ENCODE results near the gene HS6ST1. TPM values are rescaled to one million over a fixed set of nuclear protein-coding genes. Genes with fewer than 3 reads are reported as not detected.

Gene HS6ST1
- total RNA-seq, 2 experiments from 2014 or later: 7.9 to 8.4 TPM

GRCh38 chr2:128308889-128309279 lies 9.8 kb downstream of the HS6ST1 start:
- Mint-ChIP-seq H3K27ac (no peak overlapping the region), H3K4me1 (peaks cover 5% of the 10 kb centered on the region), H3K9me3 (no peaks in the 10 kb centered on the region), H3K4me3 (no peak overlapping the region), H3K27me3 (no peaks in the 10 kb centered on the region), H3K36me3 (ENCODE audit: low read depth) (no peaks in the 10 kb centered on the region)
- CTCF ChIA-PET: interaction anchor here (1.1 to 1.6 kb wide), 2 partner anchors 12 to 345 kb away, joined by 5 read pairs; no protein-coding TSS in a partner anchor
- POLR2A ChIA-PET: no interaction called here
- no peak for DNase-seq

GRCh38 chr2:128308284-128308731 lies 10.4 kb downstream of the HS6ST1 start:
- H3K4me1 Mint-ChIP-seq: peaks cover 4% of the 10 kb centered on the region
- no peaks in the 10 kb centered on the region for H3K9me3 Mint-ChIP-seq
- no peak overlapping the region for H3K27ac Mint-ChIP-seq
- no peak overlapping the region for H3K4me3 Mint-ChIP-seq
- no peaks in the 10 kb centered on the region for H3K36me3 Mint-ChIP-seq (ENCODE audit: low read depth)
- DNase-seq: no peak
- H3K27me3 Mint-ChIP-seq: no peaks in the 10 kb centered on the region
- ChIA-PET CTCF (interaction anchor here (1.1 to 1.6 kb wide), 2 partner anchors 13 to 345 kb away, joined by 5 read pairs; no protein-coding TSS in a partner anchor), POLR2A (no interaction called here)

GRCh38 chr2:128307595-128307994 lies 11.1 kb downstream of the HS6ST1 start:
- H3K9me3 Mint-ChIP-seq: no peaks in the 10 kb centered on the region
- H3K4me1 Mint-ChIP-seq: peaks cover 2% of the 10 kb centered on the region
- CTCF ChIA-PET: no interaction called here
- H3K4me3 Mint-ChIP-seq: no peak overlapping the region
- no peak overlapping the region for H3K27ac Mint-ChIP-seq
- POLR2A ChIA-PET: no interaction called here
- DNase-seq: no peak
- H3K27me3 Mint-ChIP-seq: no peaks in the 10 kb centered on the region
- H3K36me3 Mint-ChIP-seq (ENCODE audit: low read depth): no peaks in the 10 kb centered on the region

GRCh38 chr2:128306931-128307460 lies 11.7 kb downstream of the HS6ST1 start:
- ChIA-PET POLR2A (no interaction called here), CTCF (no interaction called here)
- Mint-ChIP-seq H3K9me3 (no peaks in the 10 kb centered on the region), H3K4me1 (peaks cover 2% of the 10 kb centered on the region), H3K36me3 (ENCODE audit: low read depth) (no peaks in the 10 kb centered on the region), H3K27ac (no peak overlapping the region), H3K27me3 (no peaks in the 10 kb centered on the region), H3K4me3 (no peak overlapping the region)
- DNase-seq: no peak

- CTCF ChIA-PET: no interaction called here
These were observed 12.4 kb downstream of the HS6ST1 start for GRCh38 chr2:128306081-128306930.

GRCh38 chr2:128305555-128306080 lies 13.1 kb downstream of the HS6ST1 start:
- no peak for DNase-seq
- POLR2A ChIA-PET: no interaction called here
- H3K36me3 Mint-ChIP-seq (ENCODE audit: low read depth): no peaks in the 10 kb centered on the region
- H3K4me1 Mint-ChIP-seq: no peaks in the 10 kb centered on the region
- H3K27me3 Mint-ChIP-seq: no peaks in the 10 kb centered on the region
- no peak overlapping the region for H3K27ac Mint-ChIP-seq
- no peak overlapping the region for H3K4me3 Mint-ChIP-seq
- CTCF ChIA-PET: no interaction called here
- no peaks in the 10 kb centered on the region for H3K9me3 Mint-ChIP-seq

More at GRCh38 chr2:128306081-128306930, 12.4 kb downstream of the HS6ST1 start:
- no peaks in the 10 kb centered on the region for H3K27me3 Mint-ChIP-seq
- no peaks in the 10 kb centered on the region for H3K36me3 Mint-ChIP-seq (ENCODE audit: low read depth)
- no peaks in the 10 kb centered on the region for H3K9me3 Mint-ChIP-seq
- POLR2A ChIA-PET: no interaction called here
- H3K4me3 Mint-ChIP-seq: no peak overlapping the region
- H3K4me1 Mint-ChIP-seq: peaks cover 2% of the 10 kb centered on the region
- DNase-seq: no peak
- no peak overlapping the region for H3K27ac Mint-ChIP-seq

GRCh38 chr2:128304715-128305554 lies 13.7 kb downstream of the HS6ST1 start:
- Mint-ChIP-seq H3K27me3 (no peaks in the 10 kb centered on the region), H3K27ac (no peak overlapping the region), H3K4me1 (no peaks in the 10 kb centered on the region), H3K9me3 (no peaks in the 10 kb centered on the region), H3K4me3 (no peak overlapping the region), H3K36me3 (ENCODE audit: low read depth) (no peaks in the 10 kb centered on the region)
- no peak for DNase-seq
- ChIA-PET POLR2A (no interaction called here), CTCF (no interaction called here)

- no peak for DNase-seq
- Mint-ChIP-seq H3K27me3 (no peaks in the 10 kb centered on the region), H3K4me3 (no peak overlapping the region), H3K4me1 (no peaks in the 10 kb centered on the region), H3K9me3 (no peaks in the 10 kb centered on the region), H3K36me3 (ENCODE audit: low read depth) (no peaks in the 10 kb centered on the region), H3K27ac (peak overlapping the region; percentile 13)
- ChIA-PET CTCF (no interaction called here), POLR2A (no interaction called here)
These were observed 14.3 kb downstream of the HS6ST1 start for GRCh38 chr2:128304330-128304714.

DNA sequence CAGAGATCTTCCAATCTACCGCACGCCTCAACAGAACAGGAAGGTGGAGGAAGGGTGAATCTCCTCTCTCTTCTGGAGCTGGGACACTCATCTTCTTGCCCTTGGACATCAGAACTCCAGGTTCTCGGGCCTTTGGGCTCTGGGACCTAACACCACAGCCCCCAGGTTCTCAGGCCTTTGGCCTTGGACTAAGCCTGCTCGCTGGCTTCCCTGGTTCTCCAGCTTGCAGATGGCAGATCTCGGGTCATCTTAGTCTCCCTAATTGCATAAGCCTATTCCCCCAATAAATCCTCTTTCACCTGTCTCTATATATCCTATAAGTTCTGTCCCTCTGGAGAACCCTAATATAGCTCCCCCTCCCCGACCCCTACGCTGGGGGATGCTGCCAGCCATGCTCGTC lies 14.8 kb downstream of the HS6ST1 start:
- Mint-ChIP-seq H3K4me3 (no peak overlapping the region), H3K27me3 (no peaks in the 10 kb centered on the region), H3K36me3 (ENCODE audit: low read depth) (no peaks in the 10 kb centered on the region), H3K27ac (peak overlapping the region; percentile 13), H3K4me1 (no peaks in the 10 kb centered on the region), H3K9me3 (no peaks in the 10 kb centered on the region)
- ChIA-PET CTCF (no interaction called here), POLR2A (no interaction called here)
- no peak for DNase-seq

DNA sequence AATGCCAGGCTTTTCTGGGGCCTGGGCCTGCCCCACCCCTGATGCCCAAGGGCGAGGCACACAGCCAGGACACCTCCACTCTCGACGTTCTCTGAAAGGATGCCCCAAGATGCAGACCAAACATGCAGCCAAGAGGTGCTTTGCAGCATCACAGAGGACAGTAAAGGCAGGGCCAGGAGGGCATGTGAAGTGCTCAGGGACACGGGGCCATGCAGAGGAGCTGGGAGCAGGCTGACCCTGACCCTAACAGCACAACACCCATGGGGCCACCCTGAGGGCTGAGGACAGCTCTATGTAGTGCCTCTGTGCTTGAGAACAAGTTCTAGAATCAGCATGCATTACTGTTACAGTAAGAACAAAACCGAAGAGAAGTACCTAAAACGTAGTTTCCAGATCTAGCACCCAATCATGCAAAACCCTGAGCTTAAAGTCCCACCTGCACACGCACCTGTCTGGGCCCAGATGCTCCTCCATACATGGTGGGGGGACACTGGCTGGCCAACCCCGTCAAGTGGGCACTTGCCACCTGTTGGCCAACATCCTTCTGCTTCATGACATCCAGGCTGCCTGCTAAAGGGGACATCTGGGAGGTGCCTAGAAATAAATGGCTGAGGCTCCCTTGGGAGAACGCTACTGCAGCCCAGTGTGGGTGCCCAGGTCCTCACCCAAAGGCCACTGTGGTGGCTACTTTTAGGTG lies 15.4 kb downstream of the HS6ST1 start:
- Mint-ChIP-seq H3K9me3 (no peaks in the 10 kb centered on the region), H3K27me3 (no peaks in the 10 kb centered on the region), H3K36me3 (ENCODE audit: low read depth) (no peaks in the 10 kb centered on the region), H3K27ac (no peak overlapping the region), H3K4me1 (no peaks in the 10 kb centered on the region), H3K4me3 (no peak overlapping the region)
- CTCF ChIA-PET: no interaction called here
- POLR2A ChIA-PET: interaction anchor here (0.6 kb wide), 1 partner anchor 236 kb away, joined by 3 read pairs; no protein-coding TSS in a partner anchor
- no peak for DNase-seq

GRCh38 chr2:128302744-128303067 lies 16.0 kb downstream of the HS6ST1 start:
- CTCF ChIA-PET: no interaction called here
- no peaks in the 10 kb centered on the region for H3K27me3 Mint-ChIP-seq

GRCh38 chr2:128302011-128302743 lies 16.5 kb downstream of the HS6ST1 start:
- CTCF ChIA-PET: no interaction called here
- H3K36me3 Mint-ChIP-seq (ENCODE audit: low read depth): no peaks in the 10 kb centered on the region
- no peak overlapping the region for H3K4me3 Mint-ChIP-seq
- no peak overlapping the region for H3K27ac Mint-ChIP-seq
- H3K9me3 Mint-ChIP-seq: no peaks in the 10 kb centered on the region
- DNase-seq: no peak
- POLR2A ChIA-PET: no interaction called here
- no peaks in the 10 kb centered on the region for H3K27me3 Mint-ChIP-seq
- no peaks in the 10 kb centered on the region for H3K4me1 Mint-ChIP-seq

More at GRCh38 chr2:128302744-128303067, 16.0 kb downstream of the HS6ST1 start:
- no peaks in the 10 kb centered on the region for H3K4me1 Mint-ChIP-seq
- DNase-seq: no peak
- POLR2A ChIA-PET: interaction anchor here (0.6 kb wide), 1 partner anchor 235 kb away, joined by 3 read pairs; no protein-coding TSS in a partner anchor
- no peak overlapping the region for H3K27ac Mint-ChIP-seq
- H3K4me3 Mint-ChIP-seq: no peak overlapping the region
- no peaks in the 10 kb centered on the region for H3K9me3 Mint-ChIP-seq
- H3K36me3 Mint-ChIP-seq (ENCODE audit: low read depth): no peaks in the 10 kb centered on the region

Measured in activated CD4-positive, alpha-beta T cell treated with anti-CD3 and anti-CD28 coated beads, Interleukin-2, amount 10 ng/mL, durations not matched to agents 7 days and 5 days (primary cell).